Gastroesophageal sphincter (tissue), 3 donors: Measurements from ENCODE around the gene PCNX4.

Source experiments
- CTCF ChIP-seq, 4 experiments: fragments of 200-600 bp in 2 of 4; fragments of 450-650 bp in 2 of 4; sonication (generic) in 1 of 4; IDR thresholded peaks; one replicate each; pipeline ENCODE4 v1.5.1; 2017 to 2019; ENCODE audit warnings: antibody characterized with exemption in 4 of 4, mild to moderate bottlenecking in 2 of 4, moderate library complexity in 2 of 4
- EP300 ChIP-seq: sonication (generic); formaldehyde crosslinking; IDR thresholded peaks from one replicate; pipeline ENCODE4 v1.6.1; 2017; ENCODE audit warnings: antibody characterized with exemption, mild to moderate bottlenecking
- POLR2A ChIP-seq, 2 donors: fragments of 450-650 bp; IDR thresholded peaks; one replicate each; pipeline ENCODE4 v1.6.1; 2017; ENCODE audit warnings: antibody characterized with exemption in 2 of 2, mild to moderate bottlenecking in 2 of 2, moderate library complexity in 1 of 2
- POLR2AphosphoS5 ChIP-seq: sonication (generic); formaldehyde crosslinking; IDR thresholded peaks from one replicate; pipeline ENCODE4 v1.6.1; 2017; ENCODE audit warnings: antibody characterized with exemption

GRCh38 chr14:60166142-60166541 is 74.4 kb downstream of the PCNX4 start:
- TF ChIP-seq CTCF (IDR thresholded peaks at IDR 0.05) (no peak), POLR2AphosphoS5 (no peak), EP300 (no peak), POLR2A (IDR thresholded peaks at IDR 0.05) (no peak)
